A549 (cell line): Measurements from ENCODE around the gene PCK1. TPM values are rescaled to one million over a fixed set of nuclear protein-coding genes. Genes with fewer than 3 reads are reported as not detected.

Experiments used
- ATAC-seq, 2 experiments: fragments of 200-7000 bp in 1 of 2; fragments of >200 bp in 1 of 2; cut with Nextera tagmentation in 1 of 2; cut with Tn5 transposase in 1 of 2; 3 replicates each; pipeline versions ENCODE4 v1.8.0 to v1.9.1; 2018 to 2020; ENCODE audit warnings: mild to moderate bottlenecking in 1 of 2, moderate library complexity in 1 of 2
- CTCF ChIA-PET: fragments of 300-600 bp; sonication (Branson Sonifier 250); formaldehyde crosslinking; extraction: SDS; loops from one replicate; lab custom pipeline; 2021; ENCODE audit warnings: antibody characterized with exemption, inconsistent platforms; lab: Yijun Ruan, JAX
- POLR2A ChIA-PET: fragments of 350-600 bp; formaldehyde crosslinking; extraction: SDS; loops from one replicate; lab custom pipeline; 2021; ENCODE audit warnings: antibody characterized with exemption, inconsistent platforms; lab: Yijun Ruan, JAX
- DNase-seq, 2 experiments: peaks; one replicate each; pipeline versions ENCODE4 v3.0.0 to v3.0.0-alpha.2; 2011 to 2016; ENCODE audit warnings: low read depth in 1 of 2, low spot score in 1 of 2
- FAIRE-seq: peaks from 2 replicates; lab custom pipeline; 2011; peaks lifted over from hg19 to GRCh38; lab: Jason Lieb, UNC
- H3K27ac ChIP-seq, 2 experiments: fragments of >200 bp; sonication (Bioruptor Twin); formaldehyde crosslinking; 3 replicates each; pipeline ENCODE4 v1.5.1; 2016 to 2017
- H3K4me1 ChIP-seq: fragments of >200 bp; sonication (Bioruptor Twin); formaldehyde crosslinking; 3 replicates; pipeline ENCODE4 v1.6.1; 2016
- H3K4me2 ChIP-seq: fragments of >200 bp; sonication (Bioruptor Twin); formaldehyde crosslinking; 3 replicates; pipeline ENCODE4 v1.6.1; 2016
- H3K4me3 ChIP-seq: fragments of >200 bp; sonication (Bioruptor Twin); formaldehyde crosslinking; 3 replicates; pipeline ENCODE4 v1.5.1; 2016
- H3K9me3 ChIP-seq: fragments of >200 bp; sonication (Bioruptor Twin); formaldehyde crosslinking; 3 replicates; pipeline ENCODE4 v1.6.1; 2016
- BCL3 ChIP-seq: fragments of >200 bp; sonication (Bioruptor Twin); formaldehyde crosslinking; IDR thresholded peaks from 3 replicates; pipeline ENCODE4 v1.6.1; 2016
- CEBPB ChIP-seq, 2 experiments: fragments of >200 bp in 1 of 2; sonication (Bioruptor Twin) in 1 of 2; formaldehyde crosslinking in 1 of 2; IDR thresholded peaks; 2 replicates each; pipeline ENCODE4 v1.6.1; 2012 to 2016
- CHD2 ChIP-seq: fragments of 150-350 bp; IDR thresholded peaks from 2 replicates; pipeline ENCODE4 v1.6.1; 2014; ENCODE audit warnings: low read length; ENCODE audit not compliant: partially characterized antibody
- CHD4 ChIP-seq: fragments of 200-600 bp; sonication (generic); IDR thresholded peaks from 2 replicates; pipeline ENCODE4 v1.6.1; 2016; ENCODE audit warnings: antibody characterized with exemption, mild to moderate bottlenecking, borderline replicate concordance
- EP300 ChIP-seq, 2 experiments: fragments of >200 bp; sonication (Bioruptor Twin); formaldehyde crosslinking; IDR thresholded peaks; 2 replicates in 1 of 2; 3 replicates in 1 of 2; pipeline ENCODE4 v1.6.1; 2016 to 2017
- JUNB ChIP-seq: fragments of >200 bp; sonication (Bioruptor Twin); formaldehyde crosslinking; IDR thresholded peaks from 2 replicates; pipeline ENCODE4 v1.6.1; 2016
- KDM5A ChIP-seq: fragments of 200-600 bp; sonication (generic); IDR thresholded peaks from 2 replicates; pipeline ENCODE4 v1.6.1; 2016; ENCODE audit warnings: antibody characterized with exemption, mild to moderate bottlenecking
- MAX ChIP-seq: IDR thresholded peaks from 2 replicates; pipeline ENCODE4 v1.6.1; 2012
- POLR2AphosphoS2 ChIP-seq: conservative IDR thresholded peaks from 2 replicates; pipeline ENCODE4 v1.6.1; 2012; ENCODE audit warnings: low read length, improper control_type of control experiment, inconsistent platforms
- RAD21 ChIP-seq, 2 experiments: fragments of >200 bp in 1 of 2; sonication (Bioruptor Twin) in 1 of 2; formaldehyde crosslinking in 1 of 2; IDR thresholded peaks in 1 of 2; conservative IDR thresholded peaks in 1 of 2; 2 replicates in 1 of 2; 3 replicates in 1 of 2; pipeline ENCODE4 v1.6.1; 2012 to 2018; ENCODE audit warnings: inconsistent platforms in 1 of 2
- RARB ChIP-seq: fragments of 250-450 bp; sonication (Bioruptor Pico); IDR thresholded peaks from 2 replicates; pipeline ENCODE4 v1.8.0; 2021; ENCODE audit warnings: mild to moderate bottlenecking, moderate library complexity
- SMC3 ChIP-seq: fragments of >200 bp; sonication (Bioruptor Twin); formaldehyde crosslinking; IDR thresholded peaks from 3 replicates; pipeline ENCODE4 v1.6.1; 2018; ENCODE audit warnings: inconsistent platforms
- ZC3H11A ChIP-seq: fragments of 450-650 bp; IDR thresholded peaks from 2 replicates; pipeline ENCODE4 v1.6.1; 2014; ENCODE audit warnings: antibody characterized with exemption, mild to moderate bottlenecking
- ZSCAN20 ChIP-seq: fragments of 250-450 bp; sonication (Bioruptor Pico); IDR thresholded peaks from 2 replicates; pipeline ENCODE4 v1.8.0; 2022; ENCODE audit warnings: mild to moderate bottlenecking, moderate library complexity
- WGBS: methylation state at CpG from one replicate; pipeline ENCODE4 v1.1.6; 2017; ENCODE audit errors: missing lambda C conversion rate; 5-methylcytosine and 5-hydroxymethylcytosine counted together
- polyA plus RNA-seq, 4 experiments: library from polyadenylated mRNA; depleted of rRNA in 3 of 4; stranded (reverse); fragments of >200 nt; fragmentation: RNase III in 1 of 4; extraction: RNeasy Plus Mini Kit Qiagen cat#74134 plus additional on column Dnase treatment in 1 of 4; gene quantifications; 2 replicates in 3 of 4; 3 replicates in 1 of 4; pipeline ENCODE4 v1.2.3, GENCODE V29; 2011 to 2017
- TF ChIP-seq, protein P1 (sequence below): fragments of 450-650 bp; IDR thresholded peaks from 2 replicates; pipeline ENCODE4 v1.6.1; 2014; ENCODE audit warnings: antibody characterized with exemption
- TF ChIP-seq, protein P2 (sequence below): IDR thresholded peaks from 2 replicates; pipeline ENCODE4 v1.6.1; 2012

Gene PCK1
- polyA plus RNA-seq, 2 of the 4 experiments (the other 2 are of a cell fraction) = 0.04 to 0.12 TPM

DNA sequence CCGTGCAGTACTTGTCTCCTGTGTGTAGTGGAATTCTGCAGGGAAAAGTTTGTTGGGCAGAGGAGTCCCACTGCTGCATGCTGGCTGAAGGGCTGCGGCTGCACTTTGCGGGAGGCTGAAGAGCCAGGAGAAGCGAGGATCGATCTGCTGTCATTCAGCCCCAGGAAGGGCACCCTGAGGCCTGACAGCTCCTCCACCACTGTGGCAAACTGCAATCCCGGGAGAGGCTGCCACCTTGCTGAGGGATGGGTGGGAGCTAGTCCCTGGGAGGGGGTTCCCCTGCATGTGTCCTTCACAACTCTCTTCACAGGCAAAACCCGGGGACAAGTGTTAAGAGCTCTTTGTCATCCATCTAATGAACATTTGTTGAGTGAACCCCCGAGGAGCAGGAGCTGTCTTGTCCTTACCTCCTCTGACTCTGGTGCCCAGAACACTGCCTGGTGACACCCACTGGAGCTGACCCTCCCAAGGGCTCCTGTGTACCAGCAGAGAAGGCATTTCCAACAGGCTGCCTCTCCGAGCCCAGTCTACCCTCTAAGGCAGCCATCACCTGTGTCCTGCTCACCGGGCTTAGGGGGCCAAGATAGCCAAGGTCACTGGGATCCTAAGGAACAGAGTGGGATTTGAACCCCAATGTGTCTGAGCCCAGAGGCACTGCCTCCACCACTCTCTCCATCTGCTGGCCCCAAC lies 17.7 kb downstream of the PCK1 start:
- H3K4me1 ChIP-seq = peaks cover 14% of the 10 kb centered on the region
- no peak overlapping the region for H3K4me3 ChIP-seq
- ATAC-seq (no peak), DNase-seq (no peak), FAIRE-seq (no peak)
- TF ChIP-seq, protein P1, sequence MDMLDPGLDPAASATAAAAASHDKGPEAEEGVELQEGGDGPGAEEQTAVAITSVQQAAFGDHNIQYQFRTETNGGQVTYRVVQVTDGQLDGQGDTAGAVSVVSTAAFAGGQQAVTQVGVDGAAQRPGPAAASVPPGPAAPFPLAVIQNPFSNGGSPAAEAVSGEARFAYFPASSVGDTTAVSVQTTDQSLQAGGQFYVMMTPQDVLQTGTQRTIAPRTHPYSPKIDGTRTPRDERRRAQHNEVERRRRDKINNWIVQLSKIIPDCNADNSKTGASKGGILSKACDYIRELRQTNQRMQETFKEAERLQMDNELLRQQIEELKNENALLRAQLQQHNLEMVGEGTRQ = no peak
- no peak for TF ChIP-seq ZC3H11A
- no peak for TF ChIP-seq JUNB
- no peak for TF ChIP-seq EP300 (IDR thresholded peaks at IDR 0.05)
- no peak for TF ChIP-seq ZSCAN20 (CRISPR knock-in tag)
- TF ChIP-seq SMC3 = no peak
- TF ChIP-seq, protein P2, sequence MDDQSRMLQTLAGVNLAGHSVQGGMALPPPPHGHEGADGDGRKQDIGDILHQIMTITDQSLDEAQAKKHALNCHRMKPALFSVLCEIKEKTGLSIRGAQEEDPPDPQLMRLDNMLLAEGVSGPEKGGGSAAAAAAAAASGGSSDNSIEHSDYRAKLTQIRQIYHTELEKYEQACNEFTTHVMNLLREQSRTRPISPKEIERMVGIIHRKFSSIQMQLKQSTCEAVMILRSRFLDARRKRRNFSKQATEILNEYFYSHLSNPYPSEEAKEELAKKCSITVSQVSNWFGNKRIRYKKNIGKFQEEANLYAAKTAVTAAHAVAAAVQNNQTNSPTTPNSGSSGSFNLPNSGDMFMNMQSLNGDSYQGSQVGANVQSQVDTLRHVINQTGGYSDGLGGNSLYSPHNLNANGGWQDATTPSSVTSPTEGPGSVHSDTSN = no peak
- TF ChIP-seq KDM5A = no peak
- no peak overlapping the region for H3K4me2 ChIP-seq
- 41% methylated on average over 10 of the region's 10 CpGs for WGBS
- H3K9me3 ChIP-seq = no peaks in the 10 kb centered on the region; the same call in 2 of the 3 replicates
- no peak overlapping the region for H3K27ac ChIP-seq
- ChIA-PET CTCF (interaction anchor here (0.6 to 11.5 kb wide), 11 partner anchors 10 to 659 kb away, joined by 3 to 117 read pairs (median 4); no protein-coding TSS in a partner anchor), POLR2A (no interaction called here)

GRCh38 chr20:57579331-57579897 lies 18.5 kb downstream of the PCK1 start:
- CTCF ChIA-PET = interaction anchor here (0.9 to 11.5 kb wide), 7 partner anchors 14 to 658 kb away, joined by 3 to 117 read pairs (median 4); no protein-coding TSS in a partner anchor
- POLR2A ChIA-PET = no interaction called here
- Histone ChIP-seq H3K9me3 (no peaks in the 10 kb centered on the region; the same call in 2 of the 3 replicates), H3K4me3 (no peak overlapping the region), H3K4me2 (no peak overlapping the region), H3K27ac (no peak overlapping the region), H3K4me1 (peaks cover 14% of the 10 kb centered on the region)
- no peak for TF ChIP-seq CHD4
- FAIRE-seq (no peak), ATAC-seq (no peak), DNase-seq (no peak)
- WGBS = 36% methylated on average over 7 of the region's 11 CpGs

GRCh38 chr20:57579898-57580447 lies 19.1 kb downstream of the PCK1 start:
- no peak for DNase-seq
- FAIRE-seq = no peak
- ChIA-PET CTCF (interaction anchor here (1.0 to 11.5 kb wide), 5 partner anchors 14 to 657 kb away, joined by 3 to 117 read pairs (median 4); no protein-coding TSS in a partner anchor), POLR2A (no interaction called here)
- peaks cover 14% of the 10 kb centered on the region for H3K4me1 ChIP-seq
- no peak overlapping the region for H3K4me2 ChIP-seq
- 49% methylated on average over 20 of the region's 21 CpGs for WGBS
- no peaks in the 10 kb centered on the region for H3K9me3 ChIP-seq
- no peak for ATAC-seq
- no peak overlapping the region for H3K4me3 ChIP-seq
- TF ChIP-seq CHD2 (no peak), RARB (CRISPR knock-in tag) (no peak)
- no peak overlapping the region for H3K27ac ChIP-seq

DNA sequence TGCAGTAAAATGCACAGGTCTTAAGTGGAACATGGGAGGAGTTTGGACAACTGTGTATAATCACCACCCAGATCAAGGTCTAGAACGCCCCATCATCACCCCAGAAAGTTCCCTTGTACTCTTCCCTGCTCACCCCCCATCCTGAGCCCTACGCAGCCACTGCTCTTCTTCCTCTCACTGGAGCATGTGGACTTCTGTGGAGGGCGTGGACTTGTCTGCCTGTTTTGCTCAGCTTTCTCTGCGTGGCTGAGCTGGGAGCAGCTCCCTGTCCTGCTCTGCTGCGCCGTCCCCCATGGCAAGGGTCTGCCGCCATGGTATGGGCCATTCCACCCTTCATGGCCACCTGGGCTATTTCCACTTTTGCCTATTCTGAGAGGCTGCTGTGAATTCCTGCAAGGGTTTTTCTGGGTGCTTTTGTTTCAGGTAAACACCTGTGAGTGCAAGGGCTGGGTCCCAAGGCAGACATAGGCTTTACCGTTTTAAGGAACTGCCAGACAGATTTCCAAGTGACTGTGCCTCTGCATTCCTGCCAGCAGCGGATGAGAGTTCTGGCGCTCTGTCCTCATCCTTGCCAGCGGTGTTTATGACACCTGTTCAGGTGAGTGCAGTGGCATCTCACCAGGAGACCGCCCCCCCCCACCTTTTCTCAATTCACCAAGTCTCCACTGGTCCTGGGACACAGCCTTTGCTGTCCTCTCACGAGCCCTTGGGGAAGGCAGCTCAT lies 19.7 kb downstream of the PCK1 start:
- DNase-seq (no peak), ATAC-seq (no peak)

More for the DNA sequence above, 19.7 kb downstream of the PCK1 start:
- ChIA-PET CTCF (interaction anchor here (1.0 to 11.5 kb wide), 7 partner anchors 11 to 66 kb away, joined by 3 to 117 read pairs (median 4); no protein-coding TSS in a partner anchor), POLR2A (no interaction called here)
- no peak for FAIRE-seq
- Histone ChIP-seq H3K4me2 (no peak overlapping the region), H3K4me1 (peaks cover 14% of the 10 kb centered on the region), H3K4me3 (no peak overlapping the region), H3K9me3 (no peaks in the 10 kb centered on the region), H3K27ac (no peak overlapping the region)
- no peak for TF ChIP-seq BCL3
- no peak for TF ChIP-seq RAD21 (conservative IDR thresholded peaks at IDR 0.05 in 1 of 2, IDR thresholded peaks at IDR 0.05 in 1 of 2)
- TF ChIP-seq EP300 (IDR thresholded peaks at IDR 0.05) = no peak
- no peak for TF ChIP-seq CHD2
- TF ChIP-seq CEBPB (IDR thresholded peaks at IDR 0.05) = no peak
- no peak for TF ChIP-seq CHD4
- no peak for TF ChIP-seq MAX
- no peak for TF ChIP-seq POLR2AphosphoS2
- 61% methylated on average over 13 of the region's 13 CpGs for WGBS
